Peyer's patch (tissue), 4 donors: ENCODE results near the gene PNO1.

Experiments
- POLR2A ChIP-seq, 2 donors: fragments of 450-650 bp; IDR thresholded peaks; one replicate each; pipeline ENCODE4 v1.5.1; 2017; ENCODE audit warnings: antibody characterized with exemption in 2 of 2, mild to moderate bottlenecking in 2 of 2, moderate library complexity in 2 of 2
- TF ChIP-seq, protein P1 (sequence below), 6 experiments: fragments of 450-650 bp in 4 of 6; fragments of 200-600 bp in 2 of 6; sonication (generic) in 1 of 6; IDR thresholded peaks; one replicate each; pipeline ENCODE4 v1.5.1; 2017 to 2019; ENCODE audit warnings: antibody characterized with exemption in 6 of 6, mild to moderate bottlenecking in 3 of 6, moderate library complexity in 1 of 6

DNA sequence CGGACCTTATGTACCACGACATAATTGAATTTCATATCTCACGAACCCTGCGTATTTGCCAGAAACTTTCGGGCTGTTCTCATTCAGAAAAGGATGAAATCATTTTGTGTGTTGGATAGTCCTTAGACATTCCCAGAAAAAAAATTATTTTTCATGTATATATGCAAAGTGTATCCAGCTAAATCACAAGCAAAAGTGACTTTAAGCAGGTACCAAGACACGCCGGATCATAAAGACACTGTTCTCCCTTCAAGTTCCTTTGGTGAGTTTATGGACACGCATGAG, 35.1 kb upstream of the PNO1 start:
- TF ChIP-seq, protein P1, sequence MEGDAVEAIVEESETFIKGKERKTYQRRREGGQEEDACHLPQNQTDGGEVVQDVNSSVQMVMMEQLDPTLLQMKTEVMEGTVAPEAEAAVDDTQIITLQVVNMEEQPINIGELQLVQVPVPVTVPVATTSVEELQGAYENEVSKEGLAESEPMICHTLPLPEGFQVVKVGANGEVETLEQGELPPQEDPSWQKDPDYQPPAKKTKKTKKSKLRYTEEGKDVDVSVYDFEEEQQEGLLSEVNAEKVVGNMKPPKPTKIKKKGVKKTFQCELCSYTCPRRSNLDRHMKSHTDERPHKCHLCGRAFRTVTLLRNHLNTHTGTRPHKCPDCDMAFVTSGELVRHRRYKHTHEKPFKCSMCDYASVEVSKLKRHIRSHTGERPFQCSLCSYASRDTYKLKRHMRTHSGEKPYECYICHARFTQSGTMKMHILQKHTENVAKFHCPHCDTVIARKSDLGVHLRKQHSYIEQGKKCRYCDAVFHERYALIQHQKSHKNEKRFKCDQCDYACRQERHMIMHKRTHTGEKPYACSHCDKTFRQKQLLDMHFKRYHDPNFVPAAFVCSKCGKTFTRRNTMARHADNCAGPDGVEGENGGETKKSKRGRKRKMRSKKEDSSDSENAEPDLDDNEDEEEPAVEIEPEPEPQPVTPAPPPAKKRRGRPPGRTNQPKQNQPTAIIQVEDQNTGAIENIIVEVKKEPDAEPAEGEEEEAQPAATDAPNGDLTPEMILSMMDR (IDR thresholded peaks at IDR 0.05), result no peak
- no peak for TF ChIP-seq POLR2A (IDR thresholded peaks at IDR 0.05)
